HepG2 (cell line): ENCODE results near the gene NMT2. TPM values are rescaled to one million over a fixed set of nuclear protein-coding genes. Genes with fewer than 3 reads are reported as not detected.
A peak's percentile ranks its signal among the peaks of the same experiment; 100 is the strongest.

Experiments used
- BORCS8-MEF2B ChIP-seq: sonication (generic); formaldehyde crosslinking; IDR thresholded peaks from 2 replicates; pipeline ENCODE4 v1.8.0; 2022; ENCODE audit warnings: mild to moderate bottlenecking, missing genetic modification reagents
- DR1 ChIP-seq: sonication (generic); formaldehyde crosslinking; IDR thresholded peaks from 2 replicates; pipeline ENCODE4 v1.8.0; 2021; ENCODE audit warnings: mild to moderate bottlenecking, missing genetic modification reagents, inconsistent platforms
- E2F2 ChIP-seq: sonication (generic); formaldehyde crosslinking; IDR thresholded peaks from 2 replicates; pipeline ENCODE4 v1.4.0; 2020; ENCODE audit warnings: missing genetic modification reagents, borderline replicate concordance
- EP300 ChIP-seq, 3 experiments: sonication (generic) in 1 of 3; formaldehyde crosslinking in 1 of 3; IDR thresholded peaks; 2 replicates each; pipeline versions ENCODE4 v1.5.1 to v1.6.1; 2011 to 2020; ENCODE audit warnings: low read depth in 2 of 3, low read length in 2 of 3, borderline replicate concordance in 1 of 3, improper control_type of control experiment in 1 of 3, mild to moderate bottlenecking in 1 of 3, missing genetic modification reagents in 1 of 3, moderate library complexity in 1 of 3
- GABPB1 ChIP-seq: IDR thresholded peaks from 2 replicates; pipeline ENCODE4 v1.6.1; 2016; ENCODE audit warnings: mild to moderate bottlenecking, missing genetic modification reagents, moderate library complexity, missing compliant biosample characterization
- GMEB2 ChIP-seq: IDR thresholded peaks from 2 replicates; pipeline ENCODE4 v1.6.1; 2016; ENCODE audit warnings: missing biosample characterization, missing genetic modification reagents, low read depth
- HCFC1 ChIP-seq: fragments of 150-350 bp; IDR thresholded peaks from 2 replicates; pipeline ENCODE4 v1.6.1; 2014; ENCODE audit warnings: low read depth, low read length
- HNRNPL ChIP-seq: fragments of 200-400 bp; formaldehyde crosslinking; IDR thresholded peaks from 2 replicates; pipeline ENCODE4 v1.6.1; 2017; ENCODE audit warnings: mild to moderate bottlenecking, low read depth, low read length
- PHF8 ChIP-seq: sonication (generic); formaldehyde crosslinking; IDR thresholded peaks from 2 replicates; pipeline ENCODE4 v1.5.0; 2020; ENCODE audit warnings: missing genetic modification reagents
- REPIN1 ChIP-seq: sonication (generic); formaldehyde crosslinking; IDR thresholded peaks from 2 replicates; pipeline ENCODE4 v1.8.0; 2022; ENCODE audit warnings: missing genetic modification reagents, low read depth, mild to moderate bottlenecking, borderline replicate concordance
- USF2 ChIP-seq, 2 experiments: sonication (generic) in 1 of 2; formaldehyde crosslinking in 1 of 2; IDR thresholded peaks; 2 replicates each; pipeline versions ENCODE4 v1.5.1 to v1.6.1; 2011 to 2020; ENCODE audit warnings: borderline replicate concordance in 1 of 2, low read depth in 1 of 2, low read length in 1 of 2, mild to moderate bottlenecking in 1 of 2, missing genetic modification reagents in 1 of 2, moderate library complexity in 1 of 2
- ZNF383 ChIP-seq: sonication (generic); formaldehyde crosslinking; IDR thresholded peaks from 2 replicates; pipeline ENCODE4 v1.4.0; 2020; ENCODE audit warnings: missing genetic modification reagents, mild to moderate bottlenecking, borderline replicate concordance
- ZNF605 ChIP-seq: sonication (generic); formaldehyde crosslinking; IDR thresholded peaks from 2 replicates; pipeline ENCODE4 v1.8.0; 2022; ENCODE audit warnings: mild to moderate bottlenecking, missing genetic modification reagents
- ZNF670 ChIP-seq: sonication (generic); formaldehyde crosslinking; IDR thresholded peaks from 2 replicates; pipeline ENCODE4 v1.8.0; 2022; ENCODE audit warnings: mild to moderate bottlenecking, missing genetic modification reagents, borderline replicate concordance
- ZNF776 ChIP-seq: sonication (generic); formaldehyde crosslinking; IDR thresholded peaks from 2 replicates; pipeline ENCODE4 v1.4.0; 2020; ENCODE audit warnings: mild to moderate bottlenecking, missing genetic modification reagents
- ZNF841 ChIP-seq: sonication (generic); formaldehyde crosslinking; IDR thresholded peaks from 2 replicates; pipeline ENCODE4 v1.8.1; 2023; ENCODE audit warnings: missing genetic modification reagents, borderline replicate concordance
- ZSCAN22 ChIP-seq: sonication (generic); formaldehyde crosslinking; IDR thresholded peaks from 2 replicates; pipeline ENCODE4 v1.4.0; 2020; ENCODE audit warnings: mild to moderate bottlenecking, missing genetic modification reagents
- ZSCAN9 ChIP-seq: IDR thresholded peaks from 2 replicates; pipeline ENCODE4 v1.6.1; 2016; ENCODE audit warnings: borderline replicate concordance
- polyA plus RNA-seq, 8 experiments: library from polyadenylated mRNA; depleted of rRNA in 3 of 8; stranded (reverse) in 7 of 8; unstranded in 1 of 8; fragments of >200 nt; fragmentation: Illumina TruSeq in 4 of 8; extraction: Trizol in 4 of 8; gene quantifications; 2 replicates each; pipeline versions ENCODE4 v1.2.1 to v1.2.3, GENCODE V29; 2011 to 2016; ENCODE audit warnings: low read depth in 4 of 8, missing spikeins in 1 of 8, mixed read lengths in 1 of 8; ENCODE audit not compliant: insufficient read depth in 1 of 8
- total RNA-seq, 5 experiments: library from RNA; depleted of rRNA; stranded (reverse); fragments of >200 nt; fragmentation: Illumina TruSeq; extraction: Trizol; gene quantifications; 2 replicates each; pipeline ENCODE4 v1.2.3, GENCODE V29; 2016; ENCODE audit warnings: low read depth in 1 of 5
- TF ChIP-seq, protein P1 (sequence below): fragments of 450-650 bp; IDR thresholded peaks from 2 replicates; pipeline ENCODE4 v1.6.1; 2016
- TF ChIP-seq, protein P2 (sequence below): sonication (generic); formaldehyde crosslinking; IDR thresholded peaks from 2 replicates; pipeline ENCODE4 v1.8.1; 2023; ENCODE audit warnings: mild to moderate bottlenecking, missing genetic modification reagents, borderline replicate concordance

NMT2 gene
- total and polyA plus RNA-seq, 2 of the 13 experiments (the other 11 are each of a cell fraction or from before 2014, with no cell fraction given), result 10.1 to 23.8 TPM

DNA sequence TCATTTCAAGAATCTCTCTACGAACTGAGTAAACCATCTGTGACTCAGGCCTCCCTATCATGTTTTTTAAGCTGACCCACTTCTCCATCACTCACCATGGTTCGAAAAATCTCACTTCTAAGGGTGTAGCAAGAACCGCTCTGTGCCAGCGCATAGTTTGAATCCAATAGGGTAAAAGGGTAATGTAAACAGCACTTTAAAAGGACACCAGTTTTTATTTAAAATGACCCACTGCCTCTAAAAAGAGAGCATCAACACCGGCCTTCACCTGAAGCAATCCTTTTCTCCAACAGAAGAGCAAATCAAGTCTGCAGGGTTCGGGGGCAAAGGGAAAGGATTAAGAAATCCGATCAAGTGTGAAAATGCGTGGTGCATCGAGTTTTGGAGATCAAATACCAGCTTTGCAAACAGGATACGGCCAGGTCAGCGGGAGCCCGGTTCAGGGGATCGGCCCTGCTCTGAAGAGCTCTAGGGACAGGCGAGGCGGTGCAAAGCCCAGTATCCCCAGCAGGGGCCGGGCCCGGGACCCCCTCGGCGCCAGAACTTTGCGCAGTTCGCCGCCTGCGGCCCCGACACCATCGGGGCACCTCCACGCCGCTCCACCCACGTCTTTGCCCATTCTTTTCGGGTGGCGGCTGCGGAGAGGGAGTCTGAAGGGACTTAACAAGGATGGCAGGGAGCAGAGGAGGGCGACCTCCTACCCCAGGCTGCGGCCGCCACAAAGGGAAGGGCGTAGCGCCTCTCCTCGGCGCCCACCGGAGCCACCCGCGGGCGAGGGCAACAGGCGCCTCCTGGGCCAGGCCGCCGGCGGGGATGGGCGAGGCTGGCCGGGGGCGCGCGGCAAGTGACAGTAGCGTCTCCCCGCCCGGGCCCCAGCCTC, 842 bp downstream of the NMT2 start (continued):
- TF ChIP-seq ZSCAN9, result no peak
- no peak for TF ChIP-seq ZNF841 (CRISPR knock-in tag)
- no peak for TF ChIP-seq EP300 (IDR thresholded peaks at IDR 0.05; ENCODE audit: low read depth in 2 of 2, low read length in 2 of 2)
- no peak for TF ChIP-seq EP300 (CRISPR knock-in tag; IDR thresholded peaks at IDR 0.05; ENCODE audit: borderline replicate concordance)
- TF ChIP-seq GABPB1 (CRISPR knock-in tag), result no peak; the same call in 1 of the 2 replicates
- TF ChIP-seq, protein P1, sequence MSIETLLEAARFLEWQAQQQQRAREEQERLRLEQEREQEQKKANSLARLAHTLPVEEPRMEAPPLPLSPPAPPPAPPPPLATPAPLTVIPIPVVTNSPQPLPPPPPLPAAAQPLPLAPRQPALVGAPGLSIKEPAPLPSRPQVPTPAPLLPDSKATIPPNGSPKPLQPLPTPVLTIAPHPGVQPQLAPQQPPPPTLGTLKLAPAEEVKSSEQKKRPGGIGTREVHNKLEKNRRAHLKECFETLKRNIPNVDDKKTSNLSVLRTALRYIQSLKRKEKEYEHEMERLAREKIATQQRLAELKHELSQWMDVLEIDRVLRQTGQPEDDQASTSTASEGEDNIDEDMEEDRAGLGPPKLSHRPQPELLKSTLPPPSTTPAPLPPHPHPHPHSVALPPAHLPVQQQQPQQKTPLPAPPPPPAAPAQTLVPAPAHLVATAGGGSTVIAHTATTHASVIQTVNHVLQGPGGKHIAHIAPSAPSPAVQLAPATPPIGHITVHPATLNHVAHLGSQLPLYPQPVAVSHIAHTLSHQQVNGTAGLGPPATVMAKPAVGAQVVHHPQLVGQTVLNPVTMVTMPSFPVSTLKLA, result no peak
- TF ChIP-seq, protein P2, sequence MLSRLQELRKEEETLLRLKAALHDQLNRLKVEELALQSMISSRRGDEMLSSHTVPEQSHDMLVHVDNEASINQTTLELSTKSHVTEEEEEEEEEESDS (CRISPR knock-in tag), result no peak
- TF ChIP-seq ZSCAN22, result no peak
- peak; percentile 52; the same call in 1 of the 2 replicates for TF ChIP-seq HNRNPL
- TF ChIP-seq REPIN1 (CRISPR knock-in tag), result no peak
- no peak for TF ChIP-seq DR1 (CRISPR knock-in tag)
- TF ChIP-seq ZNF670 (CRISPR knock-in tag), result no peak
- TF ChIP-seq GMEB2 (CRISPR knock-in tag), result no peak
- peak; percentile 74 for TF ChIP-seq PHF8
- TF ChIP-seq BORCS8-MEF2B (CRISPR knock-in tag), result 0 out of 2 replicates have a peak, but pooled peaks have one; percentile 18
- no peak for TF ChIP-seq USF2 (IDR thresholded peaks at IDR 0.05; ENCODE audit: low read depth, low read length)
- no peak for TF ChIP-seq USF2 (CRISPR knock-in tag; IDR thresholded peaks at IDR 0.05; ENCODE audit: borderline replicate concordance)
- TF ChIP-seq E2F2 (CRISPR knock-in tag), result no peak
- no peak for TF ChIP-seq HCFC1
- 0 out of 2 replicates have a peak, but pooled peaks have one; percentile 42 for TF ChIP-seq ZNF605 (CRISPR knock-in tag)
- TF ChIP-seq ZNF383 (CRISPR knock-in tag), result no peak
- TF ChIP-seq ZNF776, result no peak
